GM19193 (cell line): ENCODE data around the gene ADI1.

ENCODE experiments used
- POLR2A ChIP-seq: IDR thresholded peaks from 4 replicates; pipeline ENCODE4 v1.6.1; 2011; ENCODE audit not compliant: insufficient read depth, insufficient read length; ENCODE audit errors: extremely low read depth

ADI1 gene

DNA sequence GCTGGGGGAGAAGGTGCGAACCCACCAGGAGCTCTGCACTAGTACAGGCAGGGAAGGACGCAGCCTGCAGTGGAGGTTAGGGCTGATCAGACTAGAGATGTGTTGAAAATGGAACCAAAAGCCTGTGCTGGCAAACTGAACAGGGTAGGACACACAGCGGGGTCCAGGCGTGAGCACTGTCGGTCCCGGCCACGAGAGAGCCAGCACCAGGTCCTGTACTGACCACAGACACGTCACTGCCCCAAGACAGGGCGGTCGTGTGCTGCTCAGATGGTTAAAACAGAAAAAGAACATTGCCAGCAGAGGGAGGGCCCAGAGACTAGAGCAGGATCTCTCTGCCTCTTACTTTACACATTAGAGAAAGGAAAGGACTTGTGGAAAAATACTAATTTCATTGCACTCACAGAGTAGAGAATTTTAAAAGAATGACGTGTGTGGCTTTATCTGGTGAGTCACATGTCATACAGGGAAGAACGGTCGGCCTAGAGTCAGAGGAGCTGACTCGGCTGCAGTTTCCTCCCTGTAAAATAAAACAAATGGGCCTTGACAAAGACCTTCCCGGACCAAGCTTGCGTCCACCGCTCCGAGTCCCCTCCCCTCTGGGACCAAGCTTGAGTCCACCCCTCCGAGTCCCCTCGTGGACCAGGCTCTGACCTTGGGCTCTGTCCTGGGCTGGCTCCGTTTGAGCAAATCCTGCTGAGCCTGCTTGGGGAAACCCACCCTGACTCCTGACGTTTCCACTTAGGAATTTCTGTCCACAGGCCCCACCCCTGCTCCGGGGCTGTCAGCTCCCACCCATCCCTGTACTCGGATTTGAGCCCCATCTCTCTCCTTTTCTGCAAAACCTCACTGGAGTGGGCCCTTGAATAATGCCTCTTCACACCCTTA lies 16.7 kb upstream of the ADI1 start:
- no peak for TF ChIP-seq POLR2A

GRCh38 chr2:3535467-3535793 lies 16.1 kb upstream of the ADI1 start:
- TF ChIP-seq POLR2A = no peak

DNA sequence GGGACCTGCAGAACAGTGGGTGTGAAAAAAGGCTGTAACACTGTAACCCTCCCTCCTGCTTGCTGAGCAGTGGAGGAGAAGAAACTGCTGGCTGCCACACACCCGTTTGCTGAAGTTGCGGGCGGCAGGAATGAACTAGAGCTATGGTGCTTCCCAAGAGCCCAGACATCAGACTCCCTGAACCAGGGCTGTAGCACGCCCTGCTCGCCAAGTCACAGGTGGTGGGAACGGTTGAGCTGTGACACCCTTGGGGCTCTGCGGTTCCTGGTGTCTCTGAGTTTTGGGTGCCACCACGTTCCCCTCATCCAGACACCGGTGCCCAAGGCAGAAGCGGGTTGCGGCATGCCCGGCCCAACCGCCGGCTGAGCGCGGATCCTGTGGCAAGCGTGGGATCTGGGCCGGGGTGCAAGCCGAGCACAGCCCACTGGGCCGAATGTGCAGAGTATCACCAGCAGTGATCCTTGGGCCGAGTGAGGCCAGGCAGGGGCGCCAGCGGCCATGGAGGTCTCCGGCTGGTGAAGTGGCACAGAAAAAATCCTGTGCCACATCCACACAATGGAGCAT lies 15.0 kb upstream of the ADI1 start:
- no peak for TF ChIP-seq POLR2A

DNA sequence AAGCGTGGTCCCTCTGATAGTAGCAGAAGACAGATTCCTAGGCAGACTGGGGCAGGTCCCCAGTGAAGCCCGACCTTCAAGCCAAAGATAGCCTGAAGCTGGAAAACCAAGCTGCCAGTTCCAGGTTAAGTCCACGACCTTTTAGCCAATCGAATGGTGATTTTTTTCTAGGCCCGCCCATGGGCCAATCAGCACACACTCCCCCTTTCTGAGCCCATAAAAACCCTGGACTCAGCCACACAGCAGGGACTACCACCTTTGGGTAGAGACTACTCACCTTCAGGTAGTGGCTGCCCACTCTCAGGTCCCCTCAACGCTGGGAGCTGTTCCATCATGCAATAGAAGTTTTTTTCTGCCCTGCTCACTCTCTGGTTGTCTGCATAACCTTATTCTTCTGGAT lies 14.5 kb upstream of the ADI1 start:
- TF ChIP-seq POLR2A = no peak

DNA sequence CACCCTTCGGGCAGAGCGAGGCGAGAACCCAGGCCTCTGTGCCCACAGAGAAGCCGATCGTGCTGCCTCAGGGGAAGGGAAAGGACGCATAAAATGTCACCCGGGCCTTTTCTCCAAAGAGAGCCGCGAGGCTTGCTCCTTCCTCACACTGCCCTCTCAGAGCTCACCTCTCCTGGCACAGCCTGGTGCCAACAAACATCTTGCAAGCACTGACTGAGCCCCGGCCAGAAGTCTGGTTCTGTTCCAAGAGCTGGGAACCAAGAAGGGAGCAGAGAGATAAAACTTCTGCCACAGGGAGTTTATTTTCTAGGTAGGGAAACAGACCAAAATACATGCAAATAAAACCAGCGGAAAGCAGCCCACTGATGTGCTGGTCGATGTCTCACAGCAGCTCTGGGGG lies 13.6 kb upstream of the ADI1 start:
- no peak for TF ChIP-seq POLR2A

- no peak for TF ChIP-seq POLR2A
These were observed 10.1 kb upstream of the ADI1 start for GRCh38 chr2:3529316-3530025.

DNA sequence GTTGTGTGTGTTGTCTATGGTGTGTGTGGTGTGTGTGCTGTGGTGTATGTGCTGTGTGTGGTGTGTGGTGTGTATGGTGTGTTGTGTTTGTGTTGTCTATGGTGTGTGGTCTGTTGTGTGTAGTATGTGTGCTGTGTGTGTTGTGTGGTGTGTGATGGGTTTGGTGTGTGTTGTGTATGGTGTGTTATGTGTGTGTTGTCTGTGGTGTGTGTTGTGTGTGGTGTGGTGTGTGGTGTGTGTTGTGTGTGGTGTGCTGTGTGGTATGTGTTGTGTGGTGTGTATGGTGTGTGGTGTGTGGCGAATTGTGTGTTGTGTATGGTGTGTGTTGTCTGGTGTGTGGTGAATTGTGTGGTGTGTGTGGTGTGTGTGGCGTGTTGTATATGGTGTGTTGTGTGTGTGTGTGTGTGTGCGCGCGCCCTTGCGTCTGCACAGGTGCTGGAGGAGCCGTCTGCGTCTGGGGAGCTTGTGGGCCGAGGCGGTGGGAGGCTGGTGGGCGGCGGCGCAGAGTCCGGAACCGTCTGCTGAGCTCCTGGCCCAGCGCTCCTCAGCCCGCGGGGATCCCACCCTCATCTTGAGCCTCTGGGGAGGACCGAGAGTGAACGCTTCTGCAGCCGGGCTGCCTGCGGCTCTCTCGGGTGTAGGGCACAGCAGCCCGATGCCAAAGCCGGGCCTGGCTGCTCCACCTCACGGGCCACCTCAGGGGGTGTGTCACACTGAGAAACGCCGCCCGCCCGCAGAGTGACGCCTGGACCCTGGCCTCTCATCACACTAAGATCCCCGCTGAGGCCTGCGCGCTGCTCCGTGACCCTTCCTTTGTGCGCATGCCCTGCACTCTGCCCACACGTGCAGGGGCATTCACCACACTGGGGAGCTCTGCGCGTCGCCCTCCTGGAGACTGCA lies 8.8 kb upstream of the ADI1 start:
- no peak for TF ChIP-seq POLR2A

- TF ChIP-seq POLR2A = no peak
These were observed 7.5 kb upstream of the ADI1 start for GRCh38 chr2:3526871-3527270.

- no peak for TF ChIP-seq POLR2A
These were observed 4.3 kb upstream of the ADI1 start for GRCh38 chr2:3523551-3524041.

GRCh38 chr2:3522961-3523421 lies 3.7 kb upstream of the ADI1 start:
- no peak for TF ChIP-seq POLR2A

GRCh38 chr2:3520591-3520990 lies 1.3 kb upstream of the ADI1 start:
- TF ChIP-seq POLR2A = no peak

- TF ChIP-seq POLR2A = peak; percentile 97
These were observed 656 bp downstream of the ADI1 start for GRCh38 chr2:3518496-3519254.

DNA sequence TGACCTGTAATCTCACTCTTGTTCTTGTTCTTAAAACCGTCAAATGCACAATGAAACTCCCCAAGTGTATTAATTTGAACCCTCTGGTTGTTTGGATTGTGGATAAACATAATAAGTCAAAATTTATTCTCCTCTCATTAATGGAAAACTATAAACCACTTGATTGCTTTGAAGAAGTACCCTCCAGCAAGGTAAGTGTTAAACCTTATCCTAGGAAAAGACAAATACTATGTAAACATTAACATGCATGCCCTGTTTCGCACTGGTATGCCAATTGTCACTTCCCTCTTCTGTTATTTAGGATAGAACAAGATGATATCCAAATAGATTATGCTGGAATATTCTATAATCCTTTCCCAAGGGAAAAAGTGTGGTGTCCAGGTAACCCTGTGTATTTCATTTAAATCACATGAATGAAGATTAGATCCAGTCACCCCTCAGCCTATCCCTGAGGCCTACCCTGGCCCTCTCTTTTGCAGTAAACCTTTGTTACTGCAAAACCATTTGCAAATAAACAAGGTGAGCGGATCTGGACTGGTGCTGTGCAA lies 1.3 kb downstream of the ADI1 start:
- no peak for TF ChIP-seq POLR2A

DNA sequence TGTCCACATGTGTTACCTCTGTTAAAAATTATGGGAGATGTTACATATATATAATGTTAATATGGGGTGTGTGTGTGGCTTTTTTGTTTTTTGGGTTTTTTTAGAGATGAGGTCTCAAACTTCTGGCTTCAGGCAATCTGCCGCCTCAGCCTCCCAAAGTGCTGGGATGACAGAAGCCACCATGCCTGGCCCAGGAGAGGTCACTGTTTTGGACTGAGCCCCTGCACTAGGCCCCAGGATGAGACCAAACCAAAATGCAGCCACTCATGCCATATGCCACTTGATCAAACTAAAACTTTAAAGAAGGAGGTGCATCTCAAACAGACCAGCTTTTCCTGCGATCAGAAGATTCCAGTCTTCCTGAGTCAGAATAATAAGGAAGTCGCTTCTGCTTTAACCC lies 2.5 kb downstream of the ADI1 start:
- TF ChIP-seq POLR2A = no peak
